Hippocampal formation (tissue), 2 donors: ENCODE data around the gene ATP2B1.

Experiments used
- DNase-seq, 2 donors: peaks; one replicate each; lab custom pipeline; 2025; lab: John Stamatoyannopoulos, UW

ATP2B1 gene

DNA sequence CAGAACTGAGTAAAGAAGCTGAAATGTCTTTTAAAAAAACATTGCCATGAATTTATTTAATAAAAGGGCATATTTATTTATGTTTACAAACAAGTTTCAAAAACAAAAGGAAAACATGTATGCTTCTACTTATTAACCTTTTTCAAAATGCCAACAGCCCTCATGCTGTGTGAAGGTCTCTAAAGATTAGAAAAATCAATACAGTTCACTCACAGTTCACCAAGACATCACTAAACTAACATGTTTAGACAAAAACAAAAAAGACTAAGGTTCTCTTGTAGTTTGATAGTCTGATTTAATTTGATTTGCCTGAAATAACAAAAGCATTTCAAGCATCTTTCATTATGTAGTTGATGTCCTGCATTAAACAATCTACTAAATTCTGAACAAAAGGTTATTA is 118.9 kb downstream of the ATP2B1 start:
- no peak for DNase-seq

DNA sequence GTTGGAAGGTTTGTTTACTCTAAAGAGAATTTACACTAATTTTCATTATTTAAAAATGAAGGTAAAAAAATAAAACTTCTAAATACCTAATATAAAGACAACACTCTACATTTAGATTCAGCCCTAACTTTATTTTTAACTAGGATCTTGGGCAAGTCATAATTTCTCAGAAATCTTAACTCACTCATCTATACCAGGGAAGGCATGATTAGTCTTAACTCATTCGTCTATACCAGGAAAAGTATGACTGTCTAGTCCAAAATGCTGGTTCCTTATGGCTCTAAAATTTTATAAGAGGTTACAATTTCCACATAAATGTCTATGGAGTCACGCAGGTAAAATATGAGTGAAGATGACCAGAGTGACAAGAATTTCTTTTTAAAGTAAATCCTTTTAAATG is 130.1 kb downstream of the ATP2B1 start:
- no peak for DNase-seq

- DNase-seq = no peak
Observed at GRCh38 chr12:89576572-89577220, 131.9 kb downstream of the ATP2B1 start.

DNA sequence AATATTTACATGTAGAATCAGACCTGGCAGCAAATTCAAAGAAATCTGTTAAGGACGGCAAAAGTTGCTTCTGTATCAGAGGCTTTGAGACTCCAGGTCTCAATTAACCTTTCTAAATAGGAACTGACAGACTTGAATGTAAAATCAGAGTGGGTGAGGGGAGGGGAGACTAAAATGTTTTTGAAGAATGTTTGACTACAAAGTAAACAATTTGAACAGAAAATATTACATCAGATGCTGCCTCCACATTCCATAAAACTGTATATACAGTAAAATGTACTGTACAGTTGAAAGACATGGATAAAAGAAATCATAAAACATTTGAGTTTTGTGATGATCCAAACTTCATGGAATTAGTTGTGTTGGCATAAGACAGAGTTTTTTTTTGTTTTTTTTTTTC is 133.3 kb downstream of the ATP2B1 start:
- DNase-seq = no peak

- no peak for DNase-seq
Observed at GRCh38 chr12:89574736-89575208, 133.9 kb downstream of the ATP2B1 start.

DNA sequence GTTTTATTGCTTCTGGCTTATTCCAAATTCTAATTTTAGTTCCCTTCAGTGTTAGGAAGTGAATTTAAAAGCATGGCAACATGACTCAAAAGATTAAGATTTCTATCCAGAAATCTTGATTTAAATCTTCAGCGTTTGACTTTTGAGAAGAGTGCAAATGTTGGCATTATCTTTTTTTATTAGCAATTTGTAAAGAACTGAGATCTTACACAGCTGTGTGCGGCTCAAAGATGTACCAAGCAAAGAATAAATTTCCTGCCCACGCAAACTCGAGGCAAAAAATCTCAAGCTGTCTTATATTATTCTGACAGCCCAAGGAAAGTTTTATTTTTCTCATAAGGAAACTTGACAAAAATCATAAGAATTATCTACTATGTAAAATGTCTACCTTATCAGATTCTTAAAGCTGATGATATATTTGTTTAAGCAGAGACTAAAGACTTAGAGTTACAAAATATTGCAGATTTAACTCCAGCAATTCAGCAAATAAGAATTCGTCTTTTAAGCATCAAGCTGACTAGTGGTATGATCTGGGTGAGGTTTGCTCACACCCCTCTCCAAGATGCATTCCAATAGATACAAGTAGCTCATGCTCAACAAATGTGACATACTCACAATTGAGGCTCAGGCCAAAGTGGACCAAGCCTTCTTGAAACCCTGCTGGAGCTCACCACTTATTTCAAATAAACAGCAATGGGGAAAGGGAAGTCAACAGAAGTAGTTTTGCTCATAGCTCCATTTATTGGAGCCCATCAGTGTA is 135.4 kb downstream of the ATP2B1 start:
- DNase-seq = no peak

- no peak for DNase-seq
Observed at GRCh38 chr12:89571491-89572195, 137.0 kb downstream of the ATP2B1 start.

DNA sequence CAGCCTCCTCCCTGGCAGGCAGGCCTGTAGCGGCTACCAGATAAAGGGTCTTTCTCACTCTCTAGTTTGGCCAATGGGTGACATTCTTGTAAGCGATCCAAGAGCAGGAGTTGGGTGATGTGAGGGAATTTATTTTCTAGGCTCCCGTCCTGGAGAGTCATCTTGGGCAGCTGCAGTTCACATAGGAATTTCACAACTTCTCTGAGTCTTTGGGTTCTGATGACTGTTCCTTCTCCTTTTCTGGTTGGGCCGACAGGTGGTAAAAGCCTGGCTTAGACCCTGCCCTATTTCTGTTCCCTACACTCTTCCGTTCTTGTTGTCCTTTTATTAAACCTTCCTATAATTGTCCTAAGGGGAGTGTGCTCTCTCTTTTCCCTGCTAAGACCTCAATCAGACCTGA is 140.2 kb downstream of the ATP2B1 start:
- no peak for DNase-seq

GRCh38 chr12:89567691-89568239 is 140.9 kb downstream of the ATP2B1 start:
- DNase-seq = no peak

DNA sequence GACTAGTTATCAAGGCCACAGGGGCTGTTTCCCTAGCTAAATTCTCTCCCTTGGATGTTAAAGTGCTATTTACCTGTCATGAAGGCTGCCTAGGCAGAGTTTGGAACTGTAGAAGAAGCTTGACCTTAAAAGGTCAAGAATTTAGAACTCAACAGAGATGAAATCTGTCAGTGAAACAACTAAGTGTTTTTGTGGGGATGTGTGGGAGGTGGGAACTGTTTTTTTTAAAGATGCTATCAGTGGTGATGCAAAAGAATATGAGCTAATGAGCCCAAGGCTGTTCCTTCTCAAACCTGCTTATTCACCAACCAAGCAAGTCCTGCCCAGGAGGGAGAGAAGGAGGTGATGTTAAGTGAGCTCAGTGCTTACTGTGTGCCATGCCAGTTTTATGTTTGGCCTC is 142.0 kb downstream of the ATP2B1 start:
- DNase-seq = no peak

DNA sequence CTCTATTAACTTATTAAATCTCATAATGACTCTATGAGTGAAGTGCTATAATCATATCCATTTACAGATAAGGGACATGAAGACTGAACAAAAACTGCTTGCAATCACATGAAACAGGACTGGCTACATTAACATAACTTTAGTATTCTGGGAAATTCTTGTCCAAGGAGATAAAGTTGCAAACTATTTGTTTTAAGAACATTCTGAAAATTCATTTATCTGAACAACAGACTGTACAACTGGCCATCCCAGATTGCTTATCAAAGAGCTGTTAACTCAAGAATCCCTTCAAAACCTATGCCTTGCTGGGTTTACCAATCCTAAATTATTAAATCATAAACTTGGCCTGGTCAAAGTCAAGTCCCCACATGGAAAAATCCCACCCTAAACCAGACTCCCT is 143.6 kb downstream of the ATP2B1 start:
- DNase-seq = no peak

DNA sequence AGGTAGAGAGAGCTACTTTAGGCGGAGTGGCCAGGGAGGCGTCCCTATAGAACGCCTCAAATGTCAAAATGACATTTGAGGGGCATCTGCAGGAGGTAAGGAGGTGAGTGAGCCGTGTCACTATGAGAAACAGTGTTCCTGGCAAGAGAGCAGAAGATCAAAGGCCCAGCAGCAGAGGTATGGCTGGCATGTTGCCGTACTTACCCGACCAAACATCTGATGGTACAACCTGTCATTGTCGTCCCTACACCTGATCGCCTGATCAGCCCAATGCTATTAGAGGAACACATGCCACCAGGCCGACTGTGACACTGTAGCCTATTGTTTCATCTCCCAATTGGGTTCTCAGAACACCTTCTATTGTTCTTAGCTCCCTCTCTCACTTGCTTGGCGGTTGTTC is 148.9 kb downstream of the ATP2B1 start:
- DNase-seq = no peak

DNA sequence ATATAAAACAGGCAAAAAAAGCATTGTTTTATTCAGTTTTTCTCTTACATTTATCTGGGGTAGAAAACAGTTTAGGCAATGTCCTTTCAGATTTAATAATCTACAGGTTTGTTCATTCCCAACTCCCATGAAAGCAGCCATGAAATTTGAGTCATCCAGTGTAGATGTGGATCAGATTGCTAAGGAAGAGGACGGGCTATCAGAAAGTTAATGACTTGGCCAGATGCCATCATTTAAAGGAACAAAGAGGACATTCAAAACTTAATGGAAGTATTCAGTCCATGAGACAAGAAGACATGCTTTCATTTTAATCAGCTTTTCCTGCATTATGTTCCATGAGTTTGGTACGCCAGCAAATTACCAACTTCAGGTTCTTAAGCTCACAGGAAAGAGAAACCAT is 151.7 kb downstream of the ATP2B1 start:
- DNase-seq = no peak

DNA sequence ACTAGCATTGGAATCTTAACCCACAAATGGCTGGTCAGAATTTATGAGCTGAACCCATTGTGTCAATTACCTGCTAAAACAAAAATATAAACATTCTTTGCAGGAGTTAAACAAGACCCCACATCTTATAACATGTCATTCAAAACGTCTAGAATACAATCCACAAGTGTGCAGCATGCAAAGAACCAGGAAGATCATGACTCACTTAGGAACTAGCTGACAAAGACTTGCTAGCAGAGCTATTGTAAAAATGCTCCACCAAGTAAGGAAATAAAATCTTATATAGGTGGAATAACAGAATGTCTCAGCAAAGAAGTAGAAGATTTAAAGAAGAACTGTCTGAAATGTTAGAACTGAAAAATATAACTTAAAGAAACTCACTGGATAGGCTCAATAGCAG is 156.3 kb downstream of the ATP2B1 start:
- no peak for DNase-seq

GRCh38 chr12:89551747-89552146 is 156.9 kb downstream of the ATP2B1 start:
- no peak for DNase-seq

- DNase-seq = no peak
Observed at GRCh38 chr12:89547101-89547500, 161.5 kb downstream of the ATP2B1 start.

GRCh38 chr12:89546151-89546550 is 162.5 kb downstream of the ATP2B1 start:
- DNase-seq = no peak

- peak; percentile 27 to 32 for DNase-seq
Observed at GRCh38 chr12:89544681-89545184, 163.9 kb downstream of the ATP2B1 start.

DNA sequence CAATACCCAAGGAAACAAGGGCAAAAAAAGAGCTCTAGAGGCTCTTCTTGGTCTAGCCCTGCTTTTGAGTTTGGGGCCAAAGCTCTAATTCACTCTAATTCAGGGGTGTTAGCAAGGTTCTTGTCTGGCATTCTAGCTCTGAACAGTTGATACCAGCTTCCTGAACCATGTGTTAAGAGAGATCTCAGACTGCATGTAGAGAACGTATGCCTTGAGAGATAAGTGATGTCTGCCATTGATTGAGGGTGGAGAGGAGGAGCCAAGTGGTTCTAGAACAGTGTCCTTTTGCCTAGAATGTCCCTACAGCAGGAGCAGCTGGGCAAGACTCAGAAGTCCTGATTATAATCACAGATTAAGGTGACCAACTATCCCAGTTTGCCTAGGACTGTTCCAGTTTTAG is 164.6 kb downstream of the ATP2B1 start:
- DNase-seq = no peak

- DNase-seq = peak; percentile 36 to 81
Observed at GRCh38 chr12:89542912-89543592, 165.6 kb downstream of the ATP2B1 start.

DNA sequence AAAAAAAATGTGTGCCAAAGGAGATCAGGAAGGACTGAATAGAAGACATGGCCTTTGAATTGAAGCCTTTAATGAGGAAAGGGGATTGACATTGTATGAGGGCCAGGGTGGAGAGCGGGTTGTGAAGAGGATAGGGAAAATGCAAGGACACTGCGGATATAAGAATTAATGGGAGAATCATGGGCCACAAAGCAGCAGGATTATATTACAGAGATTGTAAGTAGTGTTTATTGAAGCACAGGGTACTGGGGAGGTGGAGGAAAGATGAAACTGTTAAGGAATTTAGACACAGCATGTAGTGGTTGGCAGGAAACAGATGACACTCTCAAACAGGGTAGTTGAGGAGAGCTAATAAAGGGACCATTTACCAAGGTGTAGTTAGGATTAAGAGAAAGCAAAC is 166.4 kb downstream of the ATP2B1 start:
- DNase-seq = no peak

- no peak for DNase-seq
Observed at GRCh38 chr12:89540586-89540985, 168.1 kb downstream of the ATP2B1 start.
